Measurements from ENCODE around the gene KBTBD3. TPM values are rescaled to one million over a fixed set of nuclear protein-coding genes. Genes with fewer than 3 reads are reported as not detected.

The KBTBD3 gene
- total RNA-seq, 1 experiment from 2014 or later, result 3.2 TPM

DNA sequence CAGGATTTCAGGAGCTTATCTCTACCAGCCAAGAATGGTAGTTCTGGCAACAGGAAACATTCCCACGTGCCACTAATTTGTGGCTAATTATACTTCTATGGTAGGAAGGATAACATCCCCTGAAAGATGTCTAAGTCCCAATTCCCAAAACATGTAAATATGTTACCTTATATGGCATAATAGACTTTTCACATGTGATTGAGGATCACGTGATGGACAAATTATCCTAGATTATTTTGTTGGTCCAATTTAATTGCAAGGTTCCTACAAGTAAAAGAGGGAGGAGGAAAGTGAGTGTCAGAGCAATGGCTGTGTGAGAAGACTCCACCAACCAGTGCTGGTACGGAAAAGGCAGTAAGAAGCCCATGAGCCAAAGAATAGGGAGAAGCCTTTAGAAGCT lies 45.2 kb downstream of the KBTBD3 start:
- intact Hi-C loops (cut with micrococcal nuclease; ENCODE audit: unreplicated experiment), result no loop called here
- Histone ChIP-seq H3K27me3 (replicated peaks; ENCODE audit: insufficient read depth, low read depth, low read length, poor library complexity) (no peaks in the 10 kb centered on the region), H3K36me3 (ENCODE audit: insufficient read depth, low read length, poor library complexity, severe bottlenecking) (no peaks in the 10 kb centered on the region), H3K4me1 (ENCODE audit: insufficient read depth, low read length, poor library complexity, severe bottlenecking) (no peaks in the 10 kb centered on the region), H3K27ac (ENCODE audit: low read depth, low read length, poor library complexity, severe bottlenecking) (no peak overlapping the region), H3K4me3 (ENCODE audit: low read depth, low read length, poor library complexity, severe bottlenecking) (no peak overlapping the region), H3K9me3 (ENCODE audit: low read depth, low read length, poor library complexity, severe bottlenecking) (no peaks in the 10 kb centered on the region)
- DNase-seq (ENCODE audit: low spot score), result no peak
- ChIA-PET CTCF (no interaction called here), POLR2A (ENCODE audit: low non-redundant PET) (no interaction called here)
- TF ChIP-seq CTCF (conservative IDR thresholded peaks at IDR 0.05; ENCODE audit: low read depth, low read length), result no peak
- TF ChIP-seq EZH2 (IDR thresholded peaks at IDR 0.05; ENCODE audit: borderline replicate concordance, low read depth, low read length, poor library complexity, severe bottlenecking), result no peak
- BruUV-seq (replicated peaks), result no TSS peak

DNA sequence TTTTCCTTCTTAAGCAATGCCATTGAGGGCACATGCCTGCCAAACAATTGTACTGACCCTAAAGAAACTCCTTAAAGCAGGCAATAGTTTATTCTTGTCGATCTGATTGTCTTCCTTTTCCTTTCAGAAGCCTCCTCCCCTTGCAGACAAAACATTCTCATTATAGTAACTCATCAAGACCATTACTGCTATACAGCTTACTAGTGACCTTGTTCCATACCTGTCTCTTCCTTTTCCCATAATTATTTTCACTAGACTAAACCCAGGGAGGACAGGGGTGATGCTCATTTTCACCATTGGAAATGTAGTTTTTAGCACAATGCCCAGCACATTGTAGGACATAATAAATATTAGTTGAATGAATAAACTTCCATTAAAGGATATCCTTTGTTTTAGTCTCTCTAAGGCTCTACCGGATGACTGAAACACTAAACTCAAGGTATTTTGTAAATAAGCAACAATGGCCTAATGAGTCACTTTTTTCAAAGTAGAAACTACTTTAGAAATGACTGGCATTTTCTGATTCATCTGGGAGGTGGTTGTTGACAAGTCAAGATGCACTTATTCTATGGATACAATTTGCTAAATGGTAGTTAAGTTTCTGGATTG lies 45.8 kb downstream of the KBTBD3 start:
- CTCF ChIA-PET, result no interaction called here
- intact Hi-C loops (cut with micrococcal nuclease; ENCODE audit: unreplicated experiment), result no loop called here

GRCh38 chr11:106030609-106031008 lies 46.5 kb downstream of the KBTBD3 start:
- no TSS peak for BruUV-seq (replicated peaks)
- Histone ChIP-seq H3K36me3 (ENCODE audit: insufficient read depth, low read length, poor library complexity, severe bottlenecking) (no peaks in the 10 kb centered on the region), H3K9me3 (ENCODE audit: low read depth, low read length, poor library complexity, severe bottlenecking) (no peaks in the 10 kb centered on the region), H3K4me3 (ENCODE audit: low read depth, low read length, poor library complexity, severe bottlenecking) (no peak overlapping the region), H3K4me1 (ENCODE audit: insufficient read depth, low read length, poor library complexity, severe bottlenecking) (no peaks in the 10 kb centered on the region), H3K27ac (ENCODE audit: low read depth, low read length, poor library complexity, severe bottlenecking) (no peak overlapping the region), H3K27me3 (replicated peaks; ENCODE audit: insufficient read depth, low read depth, low read length, poor library complexity) (no peaks in the 10 kb centered on the region)
- intact Hi-C loops (cut with micrococcal nuclease; ENCODE audit: unreplicated experiment), result no loop called here
- ChIA-PET CTCF (no interaction called here), POLR2A (ENCODE audit: low non-redundant PET) (no interaction called here)
- TF ChIP-seq CTCF (conservative IDR thresholded peaks at IDR 0.05; ENCODE audit: low read depth, low read length), result no peak
- no peak for TF ChIP-seq EZH2 (IDR thresholded peaks at IDR 0.05; ENCODE audit: borderline replicate concordance, low read depth, low read length, poor library complexity, severe bottlenecking)
- DNase-seq (ENCODE audit: low spot score), result no peak

More for the DNA sequence above, 45.8 kb downstream of the KBTBD3 start:
- Histone ChIP-seq H3K36me3 (ENCODE audit: insufficient read depth, low read length, poor library complexity, severe bottlenecking) (no peaks in the 10 kb centered on the region), H3K27me3 (replicated peaks; ENCODE audit: insufficient read depth, low read depth, low read length, poor library complexity) (no peaks in the 10 kb centered on the region), H3K9me3 (ENCODE audit: low read depth, low read length, poor library complexity, severe bottlenecking) (no peaks in the 10 kb centered on the region), H3K4me1 (ENCODE audit: insufficient read depth, low read length, poor library complexity, severe bottlenecking) (no peaks in the 10 kb centered on the region), H3K27ac (ENCODE audit: low read depth, low read length, poor library complexity, severe bottlenecking) (no peak overlapping the region), H3K4me3 (ENCODE audit: low read depth, low read length, poor library complexity, severe bottlenecking) (no peak overlapping the region)
- no TSS peak for BruUV-seq (replicated peaks)
- POLR2A ChIA-PET (ENCODE audit: low non-redundant PET), result no interaction called here
- no peak for TF ChIP-seq EZH2 (IDR thresholded peaks at IDR 0.05; ENCODE audit: borderline replicate concordance, low read depth, low read length, poor library complexity, severe bottlenecking)
- TF ChIP-seq CTCF (conservative IDR thresholded peaks at IDR 0.05; ENCODE audit: low read depth, low read length), result no peak
- no peak for DNase-seq (ENCODE audit: low spot score)
